MM.1S (cell line): ENCODE measurements around the gene ETV2.

Experiments
- DNase-seq: peaks from one replicate; pipeline ENCODE4 v3.0.0-alpha.2; 2015
- H2AFZ ChIP-seq: fragments of 300-600 bp; sonication (generic); 2 replicates; pipeline ENCODE4 v1.6.0; 2016; ENCODE audit warnings: antibody characterized with exemption, low read length
- H3F3A ChIP-seq: fragments of 300-600 bp; sonication (generic); 2 replicates; pipeline ENCODE4 v1.6.1; 2016; ENCODE audit warnings: mild to moderate bottlenecking, antibody characterized with exemption, low read length, moderate library complexity, mixed read lengths; ENCODE audit not compliant: insufficient read depth
- H3K27ac ChIP-seq: fragments of 300-600 bp; sonication (generic); 2 replicates; pipeline ENCODE4 v1.5.1; 2016; ENCODE audit warnings: mild to moderate bottlenecking, low read length
- H3K27me3 ChIP-seq: fragments of 300-600 bp; sonication (generic); replicated peaks from 2 replicates; pipeline ENCODE4 v1.6.0; 2016; ENCODE audit warnings: low read length; ENCODE audit not compliant: insufficient read depth
- H3K36me3 ChIP-seq: fragments of 300-600 bp; sonication (generic); replicated peaks from 2 replicates; pipeline ENCODE4 v1.6.1; 2016; ENCODE audit warnings: mild to moderate bottlenecking, low read length, mixed read lengths; ENCODE audit not compliant: insufficient read depth
- H3K4me1 ChIP-seq: fragments of 300-600 bp; sonication (generic); 2 replicates; pipeline ENCODE4 v1.6.1; 2016; ENCODE audit warnings: low read length, mixed read lengths
- H3K4me2 ChIP-seq: fragments of 300-600 bp; sonication (generic); 2 replicates; pipeline ENCODE4 v1.6.0; 2016; ENCODE audit warnings: low read depth, low read length
- H3K4me3 ChIP-seq: fragments of 300-600 bp; sonication (generic); 2 replicates; pipeline ENCODE4 v1.5.1; 2016; ENCODE audit warnings: low read length, mixed read lengths
- H3K79me2 ChIP-seq: fragments of 300-600 bp; sonication (generic); 2 replicates; pipeline ENCODE4 v1.6.1; 2016; ENCODE audit warnings: mixed run types, low read length, mixed read lengths
- H3K9ac ChIP-seq: fragments of 300-600 bp; sonication (generic); 2 replicates; pipeline ENCODE4 v1.6.1; 2016; ENCODE audit warnings: low read length, mixed read lengths
- H3K9me2 ChIP-seq: fragments of 300-600 bp; sonication (generic); replicated peaks from 2 replicates; pipeline ENCODE4 v1.6.1; 2016; ENCODE audit warnings: mild to moderate bottlenecking, low read length, mixed read lengths; ENCODE audit not compliant: insufficient read depth
- H3K9me3 ChIP-seq: fragments of 300-600 bp; sonication (generic); replicated peaks from 2 replicates; pipeline ENCODE4 v1.6.1; 2016; ENCODE audit warnings: mild to moderate bottlenecking, low read length, mixed read lengths; ENCODE audit not compliant: insufficient read depth
- H4K20me1 ChIP-seq: fragments of 300-600 bp; sonication (generic); 2 replicates; pipeline ENCODE4 v1.6.1; 2016; ENCODE audit warnings: mild to moderate bottlenecking, low read length, moderate library complexity, mixed read lengths; ENCODE audit not compliant: insufficient read depth
- CTCF ChIP-seq: fragments of 300-600 bp; sonication (generic); IDR thresholded peaks from 2 replicates; pipeline ENCODE4 v1.5.1; 2016; ENCODE audit warnings: antibody characterized with exemption, low read length, mixed read lengths
- EZH2 ChIP-seq: fragments of 300-600 bp; sonication (generic); optimal IDR thresholded peaks from 2 replicates; pipeline ENCODE3; 2017; ENCODE audit warnings: low read depth, mild to moderate bottlenecking, antibody characterized with exemption, low read length, mixed read lengths
- EZH2phosphoT487 ChIP-seq: fragments of 300-600 bp; sonication (generic); IDR thresholded peaks from 2 replicates; pipeline ENCODE4 v1.6.1; 2018; ENCODE audit warnings: antibody characterized with exemption, low read length

ETV2 gene

GRCh38 chr19:35636651-35637050 lies 4.9 kb upstream of the ETV2 start:
- H4K20me1 ChIP-seq, result no peaks in the 10 kb centered on the region
- H3K79me2 ChIP-seq, result no peaks in the 10 kb centered on the region
- H3F3A ChIP-seq, result no peaks in the 10 kb centered on the region
- no peaks in the 10 kb centered on the region for H3K27me3 ChIP-seq
- H3K4me1 ChIP-seq, result no peaks in the 10 kb centered on the region
- no peak overlapping the region for H3K4me2 ChIP-seq
- no peak overlapping the region for H3K27ac ChIP-seq
- no peak overlapping the region for H2AFZ ChIP-seq
- H3K9me3 ChIP-seq, result no peaks in the 10 kb centered on the region
- H3K9me2 ChIP-seq, result no peaks in the 10 kb centered on the region
- no peak for DNase-seq
- H3K9ac ChIP-seq, result no peak overlapping the region
- no peak overlapping the region for H3K4me3 ChIP-seq
- TF ChIP-seq CTCF (no peak), EZH2 (no peak), EZH2phosphoT487 (no peak)
- no peaks in the 10 kb centered on the region; the same call in none of the 2 replicates for H3K36me3 ChIP-seq

GRCh38 chr19:35637165-35637564 lies 4.4 kb upstream of the ETV2 start:
- H3K27me3 ChIP-seq, result no peaks in the 10 kb centered on the region
- no peaks in the 10 kb centered on the region for H3K79me2 ChIP-seq
- H3K4me2 ChIP-seq, result no peak overlapping the region
- TF ChIP-seq EZH2, result no peak
- TF ChIP-seq EZH2phosphoT487, result no peak
- no peak for TF ChIP-seq CTCF
- no peaks in the 10 kb centered on the region for H4K20me1 ChIP-seq
- H3K9ac ChIP-seq, result no peak overlapping the region
- no peaks in the 10 kb centered on the region for H3F3A ChIP-seq
- no peaks in the 10 kb centered on the region for H3K9me2 ChIP-seq
- no peaks in the 10 kb centered on the region for H3K9me3 ChIP-seq
- H3K4me1 ChIP-seq, result no peaks in the 10 kb centered on the region
- H2AFZ ChIP-seq, result no peak overlapping the region
- H3K27ac ChIP-seq, result no peak overlapping the region
- no peak overlapping the region for H3K4me3 ChIP-seq
- DNase-seq, result no peak
- H3K36me3 ChIP-seq, result no peaks in the 10 kb centered on the region; the same call in none of the 2 replicates

DNA sequence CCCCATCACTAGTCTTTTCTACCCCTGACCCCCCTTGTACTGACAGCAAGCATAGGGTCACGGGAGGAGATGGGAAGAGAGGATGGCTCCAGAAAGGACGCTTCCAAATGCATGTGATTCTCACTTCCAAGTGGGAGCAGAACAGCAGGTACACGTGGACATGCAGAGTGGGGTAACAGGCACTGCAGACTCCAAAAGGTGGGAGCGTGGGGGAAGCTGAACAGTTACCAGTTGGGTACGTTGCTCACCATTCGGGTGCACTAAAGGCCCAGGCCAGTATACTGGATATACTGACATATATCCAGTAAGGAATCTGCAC lies 2.3 kb upstream of the ETV2 start:
- Histone ChIP-seq H2AFZ (no peak overlapping the region), H3K4me1 (peaks cover 5% of the 10 kb centered on the region; the same call in 1 of the 2 replicates), H3K9ac (no peak overlapping the region), H3K4me2 (no peak overlapping the region), H3K9me3 (no peaks in the 10 kb centered on the region), H3K4me3 (no peak overlapping the region), H3F3A (peaks cover 9% of the 10 kb centered on the region), H4K20me1 (no peaks in the 10 kb centered on the region), H3K9me2 (no peaks in the 10 kb centered on the region), H3K27me3 (no peaks in the 10 kb centered on the region), H3K36me3 (no peaks in the 10 kb centered on the region; the same call in none of the 2 replicates), H3K79me2 (no peaks in the 10 kb centered on the region), H3K27ac (no peak overlapping the region)
- DNase-seq, result no peak
- TF ChIP-seq EZH2, result no peak
- no peak for TF ChIP-seq CTCF
- no peak for TF ChIP-seq EZH2phosphoT487
